HepG2 (cell line): ENCODE results near the gene SSTR5. TPM values are rescaled to one million over a fixed set of nuclear protein-coding genes. Genes with fewer than 3 reads are reported as not detected.
"Not testable (repeated sequence)": the region's sequence is repeated elsewhere in the genome, so short reads cannot be mapped to it uniquely, and the experiment has no call there.

ENCODE experiments used
- ATAC-seq: fragments of 200-7000 bp; cut with Tn5 transposase; 3 replicates; pipeline ENCODE4 v1.9.1; 2020; ENCODE audit warnings: mild to moderate bottlenecking, moderate library complexity
- BruUV-seq: library from RNA; stranded (reverse); fragments of 400-500 nt; replicated peaks from 2 replicates; lab custom pipeline; 2021; lab: Mats Ljungman, UMichigan
- CTCF ChIA-PET: fragments of 300-600 bp; formaldehyde crosslinking; extraction: SDS; loops from one replicate; lab custom pipeline; 2021; ENCODE audit warnings: low total read pairs, inconsistent platforms, low intra/inter-chr PET ratio; lab: Yijun Ruan, JAX
- POLR2A ChIA-PET: fragments of 350-600 bp; sonication (Branson Sonifier 250); formaldehyde crosslinking; loops from one replicate; lab custom pipeline; 2020; ENCODE audit warnings: antibody characterized with exemption, inconsistent platforms; lab: Yijun Ruan, JAX
- DNase-seq: peaks from one replicate; pipeline ENCODE4 v3.0.0-alpha.2; 2015; ENCODE audit warnings: low spot score
- FAIRE-seq: peaks from 3 replicates; lab custom pipeline; 2011; peaks lifted over from hg19 to GRCh38; lab: Jason Lieb, UNC
- H2AFZ ChIP-seq: one replicate; pipeline ENCODE4 v1.6.1; 2011; ENCODE audit warnings: low read length, inconsistent platforms
- H3K27ac ChIP-seq: fragments of 300-600 bp; 3 replicates; pipeline ENCODE4 v1.8.0; 2011; ENCODE audit warnings: mixed run types, mild to moderate bottlenecking, mixed read lengths, low read length, inconsistent platforms; ENCODE audit not compliant: insufficient read depth; ENCODE audit errors: extremely low read length
- H3K27me3 ChIP-seq, 2 experiments: fragments of 200-600 bp in 1 of 2; 2 replicates in 1 of 2; 3 replicates in 1 of 2; pipeline versions ENCODE4 v1.6.0 to v1.8.0; 2011; ENCODE audit warnings: low read length in 2 of 2, mild to moderate bottlenecking in 2 of 2, moderate library complexity in 2 of 2, inconsistent platforms in 1 of 2; ENCODE audit not compliant: insufficient read depth in 2 of 2, control insufficient read depth in 1 of 2
- H3K36me3 ChIP-seq, 2 experiments: fragments of 200-600 bp in 1 of 2; replicated peaks in 1 of 2; 2 replicates in 1 of 2; 3 replicates in 1 of 2; pipeline versions ENCODE4 v1.5.1 to v1.8.0; 2011; ENCODE audit warnings: low read length in 2 of 2, inconsistent platforms in 1 of 2; ENCODE audit not compliant: insufficient read depth in 2 of 2, control insufficient read depth in 1 of 2
- H3K4me1 ChIP-seq: 2 replicates; pipeline ENCODE4 v1.5.1; 2012; ENCODE audit warnings: low read length, inconsistent platforms; ENCODE audit not compliant: insufficient read depth
- H3K4me2 ChIP-seq: 2 replicates; pipeline ENCODE4 v1.6.0; 2011; ENCODE audit warnings: low read depth, low read length, inconsistent platforms
- H3K4me3 ChIP-seq, 3 experiments: fragments of 200-600 bp in 1 of 3; sonication (generic), shearing (Covaris generic) in 1 of 3; replicated peaks in 1 of 3; 2 replicates each; pipeline ENCODE4 v1.5.1; 2011 to 2016; ENCODE audit warnings: low read length in 3 of 3, inconsistent platforms in 2 of 3, low read depth in 2 of 3, mild to moderate bottlenecking in 2 of 3, control low read depth in 1 of 3, mixed read lengths in 1 of 3; ENCODE audit not compliant: insufficient read depth in 1 of 3
- H3K79me2 ChIP-seq: one replicate; pipeline ENCODE4 v1.6.1; 2011; ENCODE audit warnings: low read length, inconsistent platforms; ENCODE audit not compliant: insufficient read depth
- H3K9ac ChIP-seq: 2 replicates; pipeline ENCODE4 v1.6.0; 2011; ENCODE audit warnings: mild to moderate bottlenecking, low read depth, low read length, inconsistent platforms; ENCODE audit not compliant: insufficient read depth
- H3K9me3 ChIP-seq: 2 replicates; pipeline ENCODE4 v1.5.1; 2012; ENCODE audit warnings: mild to moderate bottlenecking, low read length
- H4K20me1 ChIP-seq: 2 replicates; pipeline ENCODE4 v1.6.0; 2011; ENCODE audit warnings: inconsistent platforms, mild to moderate bottlenecking, low read length, moderate library complexity; ENCODE audit not compliant: insufficient read depth
- CEBPB ChIP-seq: IDR thresholded peaks from 2 replicates; pipeline ENCODE4 v1.6.1; 2011; ENCODE audit warnings: low read depth, low read length, improper control_type of control experiment, borderline replicate concordance
- PATZ1 ChIP-seq: sonication (generic); formaldehyde crosslinking; IDR thresholded peaks from 2 replicates; pipeline ENCODE4 v1.4.0; 2020; ENCODE audit warnings: missing genetic modification reagents
- TEAD3 ChIP-seq: optimal IDR thresholded peaks from 2 replicates; pipeline ENCODE3; 2016; ENCODE audit warnings: borderline replicate concordance
- ZBTB33 ChIP-seq: sonication (generic); formaldehyde crosslinking; IDR thresholded peaks from 2 replicates; pipeline ENCODE4 v1.4.0; 2020; ENCODE audit warnings: missing genetic modification reagents
- ZNF143 ChIP-seq: sonication (generic); formaldehyde crosslinking; IDR thresholded peaks from 2 replicates; pipeline ENCODE4 v1.4.0; 2020; ENCODE audit warnings: missing genetic modification reagents
- ZNF281 ChIP-seq: sonication (generic); formaldehyde crosslinking; IDR thresholded peaks from 2 replicates; pipeline ENCODE4 v1.4.0; 2020; ENCODE audit warnings: missing genetic modification reagents, borderline replicate concordance
- ZNF687 ChIP-seq: sonication (generic); formaldehyde crosslinking; IDR thresholded peaks from 2 replicates; pipeline ENCODE4 v1.5.1; 2020; ENCODE audit warnings: mild to moderate bottlenecking, missing genetic modification reagents, moderate library complexity
- WGBS: methylation state at CpG from one replicate; pipeline ENCODE4 v1.1.6; 2017; ENCODE audit warnings: low lambda C conversion rate; 5-methylcytosine and 5-hydroxymethylcytosine counted together
- in situ Hi-C: cut with HindIII; loops from 2 replicates; pipeline ENCODE4 v1.10.0; 2017; ENCODE audit warnings: low pct_unique_long_range_greater_than_20kb; ENCODE audit not compliant: extremely low pct_ligation_motif_present
- intact Hi-C: fragments of 100-400 bp; cut with micrococcal nuclease; formaldehyde crosslinking; loops from one replicate; pipeline ENCODE4 v1.10.0; 2022; ENCODE audit not compliant: unreplicated experiment
- polyA plus RNA-seq, 8 experiments: library from polyadenylated mRNA; depleted of rRNA in 3 of 8; stranded (reverse) in 7 of 8; unstranded in 1 of 8; fragments of >200 nt; fragmentation: Illumina TruSeq in 4 of 8; extraction: Trizol in 4 of 8; gene quantifications; 2 replicates each; pipeline versions ENCODE4 v1.2.1 to v1.2.3, GENCODE V29; 2011 to 2016; ENCODE audit warnings: low read depth in 4 of 8, missing spikeins in 1 of 8, mixed read lengths in 1 of 8; ENCODE audit not compliant: insufficient read depth in 1 of 8
- total RNA-seq, 5 experiments: library from RNA; depleted of rRNA; stranded (reverse); fragments of >200 nt; fragmentation: Illumina TruSeq; extraction: Trizol; gene quantifications; 2 replicates each; pipeline ENCODE4 v1.2.3, GENCODE V29; 2016; ENCODE audit warnings: low read depth in 1 of 5

SSTR5 gene
- total and polyA plus RNA-seq, 2 of the 13 experiments (the other 11 are each of a cell fraction or from before 2014, with no cell fraction given), result 0.20 to 0.49 TPM

GRCh38 chr16:1086443-1086842, 13.9 kb downstream of the SSTR5 start:
- intact Hi-C loops, BruUV-seq, H3K27ac ChIP-seq, H3K9ac ChIP-seq, H3K9me3 ChIP-seq, CTCF ChIA-PET, H3K4me3 ChIP-seq, H4K20me1 ChIP-seq, H3K36me3 ChIP-seq: not testable (repeated sequence)
- WGBS, result 56% methylated on average over 9 of the region's 10 CpGs
- H3K27me3 ChIP-seq, result peaks cover 0 to 16% of the 10 kb centered on the region in 2 experiments; a peak in 1 of 5 replicates
- POLR2A ChIA-PET, result interaction anchor here (1.4 kb wide), 1 partner anchor 12 kb away, joined by 5 read pairs; no protein-coding TSS in a partner anchor
- TF ChIP-seq ZNF281 (CRISPR knock-in tag) (peak; percentile 40; the same call in 1 of the 2 replicates), PATZ1 (0 out of 2 replicates have a peak, but pooled peaks have one; percentile 22), TEAD3 (CRISPR knock-in tag) (peak; percentile 73), ZNF687 (CRISPR knock-in tag) (peak; percentile 40; the same call in 1 of the 2 replicates), CEBPB (peak; percentile 58; the same call in 1 of the 2 replicates), ZBTB33 (CRISPR knock-in tag) (peak; percentile 99), ZNF143 (CRISPR knock-in tag) (0 out of 2 replicates have a peak, but pooled peaks have one; percentile 30)
- TF ChIP-seq, all 625 proteins: peak for 7; not testable (repeated sequence) for 618
- ATAC-seq, H3K79me2 ChIP-seq, H2AFZ ChIP-seq, FAIRE-seq, H3K4me2 ChIP-seq, in situ Hi-C loops: not testable (repeated sequence)
- peaks cover 72% of the 10 kb centered on the region for H3K4me1 ChIP-seq
- peak; percentile 53 for DNase-seq
